Limb (tissue), 2 donors: Measurements from ENCODE around the gene LRP1B.
A peak's percentile ranks its signal among the peaks of the same experiment; 100 is the strongest.
"Not testable (repeated sequence)": the region's sequence is repeated elsewhere in the genome, so short reads cannot be mapped to it uniquely, and the experiment has no call there.

ENCODE experiments used
- DNase-seq, 2 donors: peaks; one replicate each; pipeline ENCODE4 v3.0.0-alpha.2; 2016; ENCODE audit errors: extremely low spot score in 2 of 2

Gene LRP1B

GRCh38 chr2:140737006-140737405 lies 1393.8 kb downstream of the LRP1B start:
- DNase-seq: no peak

- DNase-seq: no peak
Observed at GRCh38 chr2:140734992-140735391, 1395.8 kb downstream of the LRP1B start.

GRCh38 chr2:140718999-140719398 lies 1411.8 kb downstream of the LRP1B start:
- no peak for DNase-seq

GRCh38 chr2:140717481-140717880 lies 1413.3 kb downstream of the LRP1B start:
- no peak for DNase-seq

GRCh38 chr2:140714586-140714985 lies 1416.2 kb downstream of the LRP1B start:
- no peak for DNase-seq

- DNase-seq: no peak
Observed at GRCh38 chr2:140711867-140712266, 1418.9 kb downstream of the LRP1B start.

- DNase-seq: no peak
Observed at GRCh38 chr2:140701726-140702125, 1429.1 kb downstream of the LRP1B start.

GRCh38 chr2:140698636-140699035 lies 1432.2 kb downstream of the LRP1B start:
- no peak for DNase-seq

GRCh38 chr2:140696449-140696848 lies 1434.4 kb downstream of the LRP1B start:
- DNase-seq: no peak

GRCh38 chr2:140695155-140695554 lies 1435.7 kb downstream of the LRP1B start:
- DNase-seq: no peak

GRCh38 chr2:140687825-140688224 lies 1443.0 kb downstream of the LRP1B start:
- no peak for DNase-seq

- no peak for DNase-seq
Observed at GRCh38 chr2:140683658-140684057, 1447.2 kb downstream of the LRP1B start.

GRCh38 chr2:140680862-140681261 lies 1450.0 kb downstream of the LRP1B start:
- no peak for DNase-seq

- DNase-seq: no peak
Observed at GRCh38 chr2:140679752-140680151, 1451.1 kb downstream of the LRP1B start.

GRCh38 chr2:140669911-140670310 lies 1460.9 kb downstream of the LRP1B start:
- DNase-seq: no peak

- DNase-seq: no peak
Observed at GRCh38 chr2:140667203-140667602, 1463.6 kb downstream of the LRP1B start.

GRCh38 chr2:140662504-140662903 lies 1468.3 kb downstream of the LRP1B start:
- no peak for DNase-seq

- no peak for DNase-seq
Observed at GRCh38 chr2:140658760-140659692, 1471.8 kb downstream of the LRP1B start.

- DNase-seq: no peak
Observed at GRCh38 chr2:140657657-140658056, 1473.2 kb downstream of the LRP1B start.

GRCh38 chr2:140654565-140654964 lies 1476.3 kb downstream of the LRP1B start:
- DNase-seq: peak in 1 of 2 donors; percentile 27

- no peak for DNase-seq
Observed at GRCh38 chr2:140650825-140651224, 1480.0 kb downstream of the LRP1B start.

GRCh38 chr2:140650134-140650533 lies 1480.7 kb downstream of the LRP1B start:
- not testable (repeated sequence) for DNase-seq

- DNase-seq: no peak
Observed at GRCh38 chr2:140648393-140648792, 1482.4 kb downstream of the LRP1B start.
